Measurements from ENCODE around the gene GID4.
"Not testable (repeated sequence)": the region's sequence is repeated elsewhere in the genome, so short reads cannot be mapped to it uniquely, and the experiment has no call there.

Gene GID4

DNA sequence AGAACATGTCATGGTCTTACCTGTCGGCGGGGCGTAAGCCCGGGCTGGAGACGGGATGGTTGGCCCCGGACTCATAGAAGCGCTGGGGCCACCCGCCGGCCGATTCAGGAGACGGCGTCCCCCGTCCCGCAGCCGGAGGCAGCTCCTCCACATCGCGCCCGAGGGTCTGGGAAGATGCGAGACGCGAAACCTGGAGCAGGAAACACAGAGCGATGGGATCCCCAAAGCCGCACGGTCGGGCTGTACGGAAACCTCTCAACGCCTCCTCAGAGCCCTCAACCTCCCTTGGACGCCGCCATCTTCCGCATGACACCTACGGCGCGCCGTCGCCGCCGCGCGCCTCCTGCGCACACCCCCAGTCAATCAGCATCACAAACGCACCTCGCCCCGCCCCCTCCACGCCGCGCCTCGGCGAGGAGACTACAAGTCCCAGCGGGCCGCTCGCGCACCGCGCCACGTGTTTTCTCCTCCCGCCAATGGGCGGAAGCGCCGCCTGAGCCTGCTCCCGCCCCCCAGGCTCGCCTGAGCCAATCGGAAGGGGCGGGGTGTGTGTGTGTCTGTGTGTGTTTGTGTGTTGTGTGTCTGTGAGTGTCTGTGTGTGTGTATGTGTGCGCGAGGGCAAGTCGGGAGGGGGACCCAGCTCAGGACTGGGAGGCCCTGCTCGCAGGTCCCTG, at the start of gene GID4, which contains the start of gene ATPAF2:
GID4 (plus strand) TSS at position 548 of the 674 bp plus-strand sequence; CDS start at position 605, 57 bp downstream.
ATPAF2 (minus strand) TSS at position 308 of the 674 bp plus-strand sequence; CDS start at position 153, 155 bp downstream.
- DNase-seq (ENCODE audit: low spot score), result peak; percentile 100

DNA sequence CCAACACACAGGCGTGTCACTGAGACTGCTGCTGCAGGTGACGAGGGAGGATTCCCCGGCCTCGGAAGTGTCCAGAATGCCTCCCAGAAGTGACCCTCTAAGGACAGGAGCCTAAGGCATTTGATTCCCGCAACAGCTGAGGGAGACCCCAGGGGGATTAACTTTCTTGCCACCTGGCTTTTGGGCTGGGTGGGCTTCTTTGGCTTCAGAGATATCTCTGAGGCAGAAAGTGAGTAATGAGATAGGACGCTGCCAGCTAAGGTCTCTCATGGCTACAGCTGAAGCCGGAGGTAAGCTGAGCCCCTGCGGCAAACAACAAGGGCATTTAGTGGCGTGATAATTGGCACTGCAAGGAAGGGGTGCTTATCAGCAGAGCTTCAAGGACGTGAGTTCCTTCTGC, 49.6 kb upstream of the GID4 start:
- no peak for DNase-seq (ENCODE audit: low spot score)

DNA sequence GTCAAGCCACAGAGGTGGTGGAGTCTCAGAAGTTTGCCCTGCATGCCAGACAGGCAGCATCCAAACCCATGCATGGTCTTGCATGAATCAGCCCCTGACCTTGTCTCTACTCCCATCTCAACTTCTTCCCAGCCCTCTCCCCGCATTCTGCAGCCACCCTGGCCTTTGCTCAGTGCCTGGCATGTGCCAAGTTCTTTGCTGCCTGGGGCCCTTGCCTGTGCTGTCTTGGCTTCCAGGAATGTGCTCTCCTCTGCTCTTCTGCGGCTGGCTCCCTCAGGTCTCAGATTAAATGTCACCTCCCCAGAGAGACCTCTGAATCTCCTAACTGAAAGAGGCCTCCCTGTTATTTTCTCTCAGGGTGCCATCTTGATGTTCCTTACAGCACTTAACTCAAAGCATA, 48.9 kb upstream of the GID4 start:
- no peak for DNase-seq (ENCODE audit: low spot score)

DNA sequence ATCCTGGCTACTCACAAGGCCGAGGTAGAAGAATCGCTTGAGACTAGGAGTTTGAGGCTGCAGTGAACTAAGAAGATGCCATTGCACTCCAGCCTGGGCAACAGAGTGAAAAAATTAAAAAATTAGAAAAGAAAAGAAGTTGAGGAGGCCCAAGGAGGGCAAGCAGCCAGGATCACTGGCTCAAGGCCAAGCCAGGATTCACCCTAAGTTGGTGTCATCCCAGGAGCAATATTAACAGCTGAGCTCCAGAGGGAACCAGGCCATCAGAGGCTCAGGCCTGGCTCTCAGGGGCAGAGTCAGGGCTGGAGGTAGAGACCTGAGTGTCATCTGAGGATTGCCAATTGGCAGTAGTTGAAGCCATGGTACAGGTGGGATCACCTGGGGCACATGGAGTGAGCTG, 45.8 kb upstream of the GID4 start:
- DNase-seq (ENCODE audit: low spot score), result no peak

DNA sequence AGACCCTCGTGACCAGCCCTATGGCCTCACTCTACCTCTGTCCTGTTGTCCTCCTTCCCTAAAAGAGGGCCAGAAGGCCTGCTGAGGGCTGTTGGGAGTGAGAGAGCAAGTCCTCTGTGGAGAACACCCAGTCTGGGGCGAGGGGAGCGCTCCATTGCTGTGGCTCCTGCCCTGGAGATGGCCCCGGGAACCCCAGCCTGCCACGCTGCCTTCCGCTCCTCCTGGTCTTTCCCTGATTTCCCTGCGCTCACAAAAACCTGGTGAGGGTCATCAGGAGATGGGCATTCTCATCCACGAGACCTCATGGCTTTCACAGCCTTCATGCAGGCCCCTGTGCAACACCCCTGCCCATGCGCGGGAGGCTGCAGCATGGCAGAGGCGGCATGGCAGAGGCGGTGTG, 45.4 kb upstream of the GID4 start:
- no peak for DNase-seq (ENCODE audit: low spot score)

DNA sequence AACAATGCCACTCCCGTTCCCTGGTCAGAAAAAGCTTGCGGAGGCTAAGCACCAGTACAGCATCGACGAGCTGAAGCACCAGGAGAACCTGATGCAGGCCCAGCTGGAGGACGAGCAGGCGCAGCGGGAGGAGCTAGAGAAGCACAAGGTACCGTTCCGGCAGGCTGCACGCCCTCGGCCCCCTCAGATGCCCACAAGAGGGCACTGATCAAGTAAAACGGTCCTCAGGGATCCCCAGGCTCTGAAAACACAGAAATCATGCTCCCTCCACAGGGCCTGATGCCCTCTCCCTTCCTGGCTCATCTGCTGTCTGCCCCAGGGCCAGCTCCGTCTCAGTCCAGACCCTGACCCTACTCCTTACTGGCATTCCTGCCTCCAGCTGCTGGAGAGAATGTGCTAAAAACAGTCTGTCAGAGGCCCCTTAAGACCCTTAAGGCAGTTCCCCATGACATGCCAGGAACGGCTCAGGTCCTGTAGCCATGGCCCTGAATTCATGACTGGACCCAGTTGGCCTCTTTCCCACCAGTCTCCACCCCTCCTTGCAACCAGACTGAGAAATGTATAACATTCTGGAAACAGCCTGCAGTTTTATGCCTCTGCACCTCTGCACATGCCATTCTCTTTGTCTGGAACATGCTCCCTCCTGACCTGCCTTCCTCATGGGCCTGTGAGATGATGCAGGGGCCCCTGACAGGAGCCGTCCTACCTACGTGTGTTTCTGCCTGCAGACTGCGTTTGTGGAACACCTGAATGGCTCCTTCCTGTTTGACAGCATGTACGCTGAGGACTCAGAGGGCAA, 44.7 kb upstream of the GID4 start:
- DNase-seq (ENCODE audit: low spot score), result no peak

DNA sequence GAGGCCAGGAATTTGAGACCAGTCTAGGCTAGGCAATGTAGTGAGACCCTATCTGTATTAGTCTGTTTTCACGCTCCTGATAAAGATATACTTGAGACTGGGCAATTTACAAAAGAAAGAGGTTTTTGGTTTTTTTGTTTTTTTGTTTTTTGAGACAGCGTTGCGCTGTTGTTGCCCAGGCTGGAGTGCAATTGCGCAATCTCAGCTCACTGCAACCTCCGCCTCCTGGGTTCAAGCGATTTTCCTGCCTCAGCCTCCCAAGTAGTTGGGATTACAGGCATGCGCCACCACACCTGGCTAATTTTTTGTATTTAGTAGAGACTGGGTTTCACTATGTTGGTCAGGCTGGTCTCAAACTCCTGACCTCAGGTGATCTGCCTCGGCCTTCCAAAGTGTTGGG, 43.3 kb upstream of the GID4 start:
- not testable (repeated sequence) for DNase-seq (ENCODE audit: low spot score)

DNA sequence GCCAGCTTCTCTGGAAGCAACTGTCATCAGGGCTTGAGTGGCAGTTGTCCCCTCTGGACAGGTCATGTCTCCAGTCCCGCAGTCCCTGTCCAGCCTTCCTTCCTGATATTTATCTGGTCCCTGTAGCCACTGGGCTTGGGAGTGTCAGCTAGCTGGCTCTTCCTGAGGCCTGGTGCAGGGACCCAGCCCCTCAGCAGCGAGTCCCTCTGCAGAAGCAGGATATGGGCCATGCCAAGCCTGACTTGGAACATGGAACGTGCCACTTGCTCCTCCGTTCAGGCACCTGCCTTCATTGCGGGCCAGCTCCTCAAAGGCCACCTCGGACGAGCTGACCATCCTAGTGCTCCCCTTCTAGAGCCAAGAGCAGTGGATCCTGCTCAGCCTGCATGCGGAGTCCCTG, 40.3 kb upstream of the GID4 start:
- no peak for DNase-seq (ENCODE audit: low spot score)

DNA sequence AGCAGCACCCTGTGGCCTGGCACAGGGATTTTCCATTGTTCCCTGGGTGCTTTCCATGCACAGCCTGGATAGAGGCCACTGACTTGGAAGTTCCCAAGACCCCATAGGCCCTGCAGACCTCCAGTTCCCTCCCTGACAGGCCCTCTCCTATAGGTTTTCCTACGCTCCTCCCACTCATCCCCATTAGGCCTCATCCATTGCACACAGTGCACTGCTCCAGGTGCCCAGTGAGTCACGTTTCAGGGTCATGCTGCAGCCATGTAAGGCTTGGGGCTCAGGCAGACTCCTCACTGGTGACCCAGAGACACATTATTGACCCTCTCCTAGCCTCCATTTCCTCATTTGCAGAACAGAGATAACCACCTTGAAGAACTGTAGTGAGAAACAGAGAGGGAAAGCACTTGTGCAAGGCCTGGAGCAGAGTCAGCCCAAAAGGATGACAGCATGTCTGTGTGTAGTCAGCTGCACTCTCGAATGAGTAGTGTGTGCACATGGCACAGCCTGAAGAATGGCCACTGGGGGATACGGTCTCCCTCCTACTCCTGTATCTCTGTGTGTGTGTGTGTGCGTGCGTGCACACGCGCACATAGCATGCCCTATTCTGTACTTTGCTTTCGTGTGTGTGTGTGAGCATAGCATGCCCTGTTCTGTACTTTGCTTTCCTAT, 39.7 kb upstream of the GID4 start:
- DNase-seq (ENCODE audit: low spot score), result no peak

DNA sequence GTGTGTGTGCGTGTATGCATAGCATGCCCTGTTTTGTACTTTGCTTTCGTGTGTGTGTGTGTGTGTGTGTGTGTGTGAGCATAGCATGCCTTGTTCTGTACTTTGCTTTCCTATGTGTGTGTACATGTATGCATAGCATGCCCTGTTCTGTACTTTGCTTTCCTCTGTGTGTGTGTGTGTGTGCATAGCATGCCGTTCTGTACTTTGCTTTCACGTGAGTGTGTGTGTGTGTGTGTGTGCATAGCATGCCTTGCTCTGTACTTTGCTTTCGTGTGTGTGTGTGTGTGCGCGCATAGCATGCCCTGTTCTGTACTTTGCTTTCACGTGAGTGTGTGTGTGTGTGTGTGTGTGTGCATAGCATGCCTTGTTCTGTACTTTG, 39.2 kb upstream of the GID4 start:
- DNase-seq (ENCODE audit: low spot score), result no peak

DNA sequence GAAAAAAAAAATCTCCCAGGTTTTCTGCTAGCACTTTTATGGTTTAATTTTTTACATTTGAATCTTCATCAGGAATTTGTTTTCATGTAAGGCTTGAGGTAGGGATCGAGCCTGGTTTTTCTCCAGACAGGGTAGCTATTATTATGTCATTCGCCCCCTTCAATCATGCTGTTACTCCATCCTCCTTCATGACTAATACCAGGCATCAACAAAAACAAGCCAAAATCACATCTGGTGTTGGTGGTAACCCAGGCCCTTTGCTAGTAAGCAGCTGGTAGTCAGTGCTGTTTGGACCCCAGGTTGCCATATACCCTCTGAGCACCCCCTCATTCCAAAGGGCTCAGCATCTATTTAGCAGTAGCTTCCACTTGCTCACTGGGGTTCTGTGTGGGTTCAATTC, 37.0 kb upstream of the GID4 start:
- no peak for DNase-seq (ENCODE audit: low spot score)

DNA sequence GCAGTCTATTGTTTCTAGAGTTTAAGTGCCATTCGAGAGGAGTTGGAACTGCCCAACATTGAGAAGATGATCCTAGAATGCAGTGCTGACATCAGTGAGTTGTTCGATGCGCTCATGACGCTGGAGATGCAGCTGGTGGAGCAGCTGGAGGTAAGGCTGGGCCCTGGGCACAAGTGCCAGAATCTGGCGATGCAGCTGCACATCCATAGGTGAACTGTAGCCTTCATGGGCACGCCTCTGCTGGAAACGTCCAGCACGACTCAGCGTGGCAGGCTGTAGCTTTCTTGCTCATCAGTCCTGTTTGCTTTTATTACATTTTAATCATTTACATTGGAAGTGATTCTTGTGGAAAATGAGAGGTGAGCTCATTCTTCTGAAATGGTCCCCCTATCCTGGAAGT, 34.9 kb upstream of the GID4 start:
- no peak for DNase-seq (ENCODE audit: low spot score)

DNA sequence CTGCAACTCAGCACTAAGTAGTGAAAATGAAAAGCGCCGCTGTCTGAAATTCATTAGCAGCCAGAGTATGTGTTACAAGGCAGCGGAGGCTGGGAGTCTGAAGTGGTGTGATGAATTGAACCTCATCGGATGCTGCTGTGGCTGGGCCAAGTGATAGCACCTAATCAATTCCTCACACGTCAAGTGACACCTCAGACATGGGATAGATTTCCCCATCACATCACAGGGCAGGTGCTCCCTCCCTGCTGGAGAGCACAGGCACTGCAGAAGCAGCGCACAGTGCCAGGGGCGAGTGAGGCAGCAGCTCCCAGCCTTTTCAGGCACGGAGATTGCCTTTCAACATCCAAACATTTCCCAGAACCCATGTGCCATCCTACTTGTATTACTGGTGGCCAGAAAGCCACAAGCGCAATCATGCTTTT, 34.3 kb upstream of the GID4 start:
- DNase-seq (ENCODE audit: low spot score), result no peak

DNA sequence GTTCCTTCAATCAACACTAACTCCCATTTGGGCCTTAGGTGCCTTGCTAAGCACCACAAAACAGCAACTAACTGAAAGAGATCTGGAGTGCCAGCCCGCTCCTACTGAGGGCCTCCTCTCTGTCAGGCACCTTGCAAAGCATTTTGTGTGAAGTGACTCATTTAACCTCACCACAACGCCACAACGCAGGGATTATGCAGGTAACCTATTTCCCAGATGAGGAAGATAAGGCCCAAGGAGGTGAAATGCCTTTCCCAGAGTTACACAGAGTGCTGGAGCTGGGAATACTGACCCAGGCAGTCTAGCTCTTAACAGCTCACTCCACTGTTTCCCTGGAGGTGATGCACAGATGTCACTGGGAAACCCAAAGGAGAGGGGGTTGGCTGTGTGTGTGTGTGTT, 33.7 kb upstream of the GID4 start:
- DNase-seq (ENCODE audit: low spot score), result no peak

DNA sequence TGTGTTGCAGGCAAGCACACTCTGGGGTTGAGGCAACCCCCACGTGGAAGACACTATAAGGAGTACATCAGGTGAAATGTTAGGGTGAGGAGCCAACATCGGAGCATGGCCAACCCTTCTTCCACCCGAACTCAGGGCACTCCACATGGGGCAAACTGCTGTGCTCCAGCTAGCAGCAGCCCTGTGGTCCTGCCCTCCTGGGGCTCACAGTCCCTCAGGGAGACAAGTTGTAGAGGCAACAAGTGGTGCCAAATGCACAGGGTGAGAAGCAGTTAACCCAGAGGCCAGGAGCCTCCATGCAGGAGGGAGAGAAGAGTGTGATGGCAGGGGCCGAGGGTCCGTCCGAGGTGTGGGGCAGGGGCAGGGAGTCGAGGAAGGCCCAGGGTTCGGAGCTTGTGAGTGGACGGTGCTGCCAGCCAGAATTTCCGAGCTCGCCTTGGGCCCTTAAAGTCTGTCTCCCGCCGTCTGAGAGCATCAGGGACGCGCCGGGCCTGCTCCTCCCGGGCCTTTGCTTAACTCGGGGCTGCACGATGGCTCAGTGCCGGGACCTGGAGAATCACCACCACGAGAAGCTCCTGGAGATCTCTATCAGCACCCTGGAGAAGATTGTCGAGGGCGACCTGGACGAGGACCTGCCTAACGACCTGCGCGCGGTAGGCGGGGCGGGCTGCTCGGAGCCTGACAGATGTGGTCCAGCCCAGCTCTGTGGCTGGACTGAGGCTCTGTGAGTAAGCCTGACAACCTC, 32.5 kb upstream of the GID4 start:
- no peak for DNase-seq (ENCODE audit: low spot score)

DNA sequence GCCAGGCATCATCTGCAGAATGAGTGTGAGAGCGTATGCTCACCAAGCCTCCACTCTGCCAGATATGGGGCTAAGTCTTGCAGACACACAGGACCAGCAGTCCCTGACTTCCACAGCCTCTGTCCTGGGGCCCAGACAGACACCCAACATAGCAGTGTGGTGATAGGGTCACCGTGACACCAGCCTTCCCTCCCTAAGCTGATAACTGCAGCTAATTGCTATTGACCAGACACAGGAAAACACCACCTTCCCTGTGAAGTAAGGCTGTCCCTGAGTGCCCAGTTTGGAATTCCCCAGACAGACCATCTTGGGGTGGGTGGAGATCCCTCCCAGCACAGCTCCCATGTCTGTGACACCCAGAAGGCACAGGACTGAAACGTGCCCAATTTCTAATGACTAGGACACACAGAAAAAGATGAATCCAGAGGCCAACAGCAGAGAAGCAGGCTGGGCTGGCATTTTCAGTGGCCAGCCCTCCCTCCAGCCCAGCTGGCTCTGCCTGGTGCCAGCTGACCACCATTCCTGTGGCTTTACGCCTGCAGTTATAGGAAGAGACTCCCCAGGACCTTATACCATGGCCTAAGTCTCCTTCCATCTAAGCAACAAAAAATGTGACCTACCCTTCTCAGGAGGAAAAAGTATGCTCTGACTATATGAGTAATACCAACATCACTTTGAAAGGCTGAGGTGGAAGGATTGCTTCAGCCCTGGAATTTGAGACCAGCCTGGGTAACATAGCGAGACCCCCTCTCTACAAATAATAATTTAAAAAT, 30.5 kb upstream of the GID4 start:
- no peak for DNase-seq (ENCODE audit: low spot score)

DNA sequence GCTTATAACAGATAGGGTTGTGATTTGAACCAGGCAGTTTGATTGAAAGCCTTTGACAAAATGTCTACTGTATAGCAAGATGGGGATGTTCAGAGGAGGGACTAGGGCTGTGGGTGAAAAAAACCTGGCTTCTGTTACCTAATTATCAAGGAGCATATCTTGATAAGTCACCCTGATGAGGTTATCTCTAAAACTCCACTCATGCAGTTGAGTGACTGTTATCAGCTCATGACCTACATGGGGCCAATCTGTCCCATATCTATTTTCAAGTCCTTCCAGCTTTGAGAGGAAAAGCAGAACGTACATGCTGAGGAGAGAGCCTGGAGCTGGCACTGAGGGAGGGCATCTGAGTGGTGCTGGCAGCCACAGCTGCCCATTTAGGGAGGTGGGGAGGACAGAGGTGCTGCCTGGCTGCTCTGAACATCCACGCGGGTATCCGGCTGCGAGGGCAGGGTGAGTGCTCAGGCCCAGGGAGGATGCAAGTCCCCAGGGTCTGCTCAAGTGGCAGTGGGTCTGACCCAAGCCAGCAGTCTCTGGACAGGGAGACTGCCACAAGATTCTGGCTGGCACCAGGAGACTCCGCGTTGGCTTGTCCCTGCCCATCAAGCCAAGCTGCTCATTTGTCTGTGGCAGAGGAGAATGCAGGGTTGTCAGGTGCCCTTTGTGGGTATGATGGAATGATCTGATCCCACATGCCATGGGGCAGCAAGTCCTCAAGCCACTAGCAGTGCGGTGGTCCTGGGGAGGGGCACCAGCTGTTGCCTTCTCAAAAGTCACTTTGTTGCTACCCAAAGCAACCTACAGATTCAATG, 29.4 kb upstream of the GID4 start:
- DNase-seq (ENCODE audit: low spot score), result no peak

DNA sequence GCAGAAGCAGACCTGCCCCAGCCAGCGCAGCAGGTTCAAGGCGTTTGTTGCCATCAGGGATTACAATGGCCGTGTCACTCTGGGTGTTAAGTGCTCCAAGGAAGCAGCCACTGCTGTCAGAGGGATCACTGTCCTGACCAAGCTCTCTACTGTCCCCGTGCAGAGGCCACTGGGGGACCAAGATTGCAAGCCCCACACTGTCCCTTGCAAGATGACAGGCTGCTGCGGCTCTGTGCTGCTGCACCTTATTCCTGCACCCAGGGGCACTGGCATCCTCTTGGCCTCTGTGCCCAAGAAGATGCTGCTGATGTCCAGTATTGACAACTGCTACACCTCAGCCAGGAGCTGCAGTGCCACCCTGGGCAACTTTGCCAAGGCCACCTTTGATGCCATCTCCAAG, 27.9 kb upstream of the GID4 start:
- no peak for DNase-seq (ENCODE audit: low spot score)

DNA sequence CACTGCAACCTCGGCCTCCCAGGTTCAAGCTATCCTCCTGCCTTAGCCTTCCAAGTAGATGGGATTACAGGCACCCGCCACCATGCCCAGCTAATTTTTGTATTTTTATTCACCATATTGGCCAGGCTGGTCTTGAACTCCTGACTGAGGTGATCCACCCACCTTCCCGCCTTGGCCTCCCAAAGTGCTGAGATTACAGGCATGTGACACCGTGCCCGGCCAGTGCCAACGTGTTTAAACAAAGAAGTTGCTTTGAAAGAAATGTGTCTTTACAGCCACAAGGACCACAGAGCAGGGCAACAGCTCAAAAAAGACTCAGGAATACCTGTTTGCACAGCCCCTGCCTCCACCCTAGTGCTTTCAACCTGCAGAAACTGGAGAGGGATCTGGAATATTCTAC, 25.2 kb upstream of the GID4 start:
- no peak for DNase-seq (ENCODE audit: low spot score)

DNA sequence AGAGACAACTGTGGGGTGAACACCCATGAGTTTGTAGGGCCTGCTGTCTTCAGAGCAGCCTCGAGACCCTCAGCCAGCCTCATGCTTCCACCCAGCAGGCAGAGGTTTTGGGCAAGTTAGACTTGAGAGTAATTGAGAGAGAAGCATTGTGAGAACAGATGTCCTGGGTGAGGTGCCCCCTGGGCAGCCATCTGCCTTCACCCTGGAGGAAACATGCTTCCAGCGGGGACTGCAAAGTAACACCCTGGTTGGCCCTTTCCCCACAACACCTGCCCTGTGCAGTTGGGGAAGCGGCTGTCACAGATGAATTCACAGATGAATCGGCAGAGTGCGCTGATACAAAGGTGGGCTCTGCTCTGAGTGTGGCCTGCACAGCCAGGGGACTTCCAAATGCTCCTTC, 23.6 kb upstream of the GID4 start:
- no peak for DNase-seq (ENCODE audit: low spot score)

DNA sequence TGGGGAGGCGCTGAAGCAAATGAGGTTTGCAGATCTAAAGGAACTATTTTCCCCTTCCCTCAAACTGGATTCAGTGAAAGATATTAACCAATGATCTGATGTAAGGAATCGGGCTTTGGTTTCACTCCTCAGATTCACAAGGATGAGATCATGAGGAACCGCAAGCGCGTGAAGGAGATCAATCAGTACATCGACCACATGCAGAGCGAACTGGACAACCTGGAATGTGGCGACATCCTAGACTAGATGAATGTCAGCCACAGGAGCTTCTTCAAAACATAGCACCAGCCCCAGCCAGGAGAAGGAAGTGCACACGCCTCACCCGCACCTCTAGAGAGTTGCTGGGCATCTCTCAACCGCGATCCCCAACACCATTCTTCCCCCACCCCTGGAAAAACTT, 22.8 kb upstream of the GID4 start:
- DNase-seq (ENCODE audit: low spot score), result no peak

Data from activated CD4-positive, alpha-beta T cell treated with anti-CD3 and anti-CD28 coated beads, Interleukin-2, Interleukin-4, amounts not matched to agents 100 ng/mL and 50 ng/mL, durations not matched to agents 16 hours and 8 hours (primary cell).